Body of pancreas (tissue), 4 donors: Measurements from ENCODE around the gene HNRNPC. TPM values are rescaled to one million over a fixed set of nuclear protein-coding genes. Genes with fewer than 3 reads are reported as not detected.
A peak's percentile ranks its signal among the peaks of the same experiment; 100 is the strongest.

ENCODE experiments used
- ATAC-seq: fragments of 150-250 bp; one replicate; pipeline ENCODE4 v1.9.1; 2016
- DNase-seq, 4 donors: peaks; one replicate each; pipeline ENCODE4 v3.0.0-alpha.2; 2019
- H3K27ac ChIP-seq, 4 donors: fragments of 200-600 bp; sonication (generic); 1 replicate in 3 of 4; 2 replicates in 1 of 4; pipeline versions ENCODE4 v1.5.1 to v1.6.1; 2016 to 2019; ENCODE audit warnings: mild to moderate bottlenecking in 1 of 4, mixed read lengths in 1 of 4, moderate library complexity in 1 of 4
- H3K27me3 ChIP-seq, 2 donors: fragments of 200-600 bp; sonication (generic); one replicate each; pipeline ENCODE4 v1.6.0; 2016; ENCODE audit warnings: mild to moderate bottlenecking in 1 of 2
- H3K36me3 ChIP-seq, 2 donors: fragments of 200-600 bp; sonication (generic); replicated peaks in 1 of 2; 2 replicates each; pipeline ENCODE4 v1.5.1; 2016; ENCODE audit warnings: low read depth in 2 of 2; ENCODE audit not compliant: insufficient read depth in 1 of 2
- H3K4me1 ChIP-seq: fragments of 200-600 bp; sonication (generic); one replicate; pipeline ENCODE4 v1.6.0; 2016
- H3K4me3 ChIP-seq, 2 donors: fragments of 200-600 bp; sonication (generic); 1 replicate in 1 of 2; 2 replicates in 1 of 2; pipeline ENCODE4 v1.5.1; 2016 to 2019
- H3K9me3 ChIP-seq, 3 donors: fragments of 200-600 bp; sonication (generic); 1 replicate in 2 of 3; 2 replicates in 1 of 3; pipeline ENCODE4 v1.5.1; 2016
- POLR2A ChIP-seq, 3 donors: fragments of 450-650 bp; IDR thresholded peaks; one replicate each; pipeline ENCODE4 v1.6.1; 2016; ENCODE audit warnings: antibody characterized with exemption in 3 of 3, mild to moderate bottlenecking in 2 of 3
- WGBS, 2 donors: methylation state at CpG; one replicate each; pipeline ENCODE4 v1.1.5; 2017; 5-methylcytosine and 5-hydroxymethylcytosine counted together
- intact Hi-C: fragments of 100-400 bp; cut with DNase I; formaldehyde crosslinking; loops from one replicate; pipeline ENCODE4 v1.15.1; 2023
- total RNA-seq, 2 donors: library from RNA; depleted of rRNA; stranded (reverse); fragments of >200 nt; gene quantifications; one replicate each; pipeline ENCODE4 v1.1.0, GENCODE V29; 2016
- TF ChIP-seq, protein P1 (sequence below), 7 experiments: fragments of 450-650 bp in 4 of 7; fragments of 200-600 bp in 3 of 7; sonication (generic) in 3 of 7; IDR thresholded peaks; one replicate each; pipeline ENCODE4 v1.5.1; 2016 to 2019; ENCODE audit warnings: antibody characterized with exemption in 7 of 7

The HNRNPC gene
- total RNA-seq, 2 donors from 2014 or later = 245 to 251 TPM

GRCh38 chr14:21268617-21269251 is 508 bp downstream of the HNRNPC start:
- Histone ChIP-seq H3K27me3 (no peaks in the 10 kb centered on the region), H3K4me1 (peaks cover 39% of the 10 kb centered on the region), H3K27ac (peak overlapping the region; percentile 86 to 96 (median 94)), H3K4me3 (peak overlapping the region; percentile 87 to 92), H3K9me3 (no peaks in the 10 kb centered on the region), H3K36me3 (no peaks in the 10 kb centered on the region)
- WGBS, 2 donors = 0 to 1% methylated on average over 23 to 24 of the region's 24 CpGs
- TF ChIP-seq, protein P1, sequence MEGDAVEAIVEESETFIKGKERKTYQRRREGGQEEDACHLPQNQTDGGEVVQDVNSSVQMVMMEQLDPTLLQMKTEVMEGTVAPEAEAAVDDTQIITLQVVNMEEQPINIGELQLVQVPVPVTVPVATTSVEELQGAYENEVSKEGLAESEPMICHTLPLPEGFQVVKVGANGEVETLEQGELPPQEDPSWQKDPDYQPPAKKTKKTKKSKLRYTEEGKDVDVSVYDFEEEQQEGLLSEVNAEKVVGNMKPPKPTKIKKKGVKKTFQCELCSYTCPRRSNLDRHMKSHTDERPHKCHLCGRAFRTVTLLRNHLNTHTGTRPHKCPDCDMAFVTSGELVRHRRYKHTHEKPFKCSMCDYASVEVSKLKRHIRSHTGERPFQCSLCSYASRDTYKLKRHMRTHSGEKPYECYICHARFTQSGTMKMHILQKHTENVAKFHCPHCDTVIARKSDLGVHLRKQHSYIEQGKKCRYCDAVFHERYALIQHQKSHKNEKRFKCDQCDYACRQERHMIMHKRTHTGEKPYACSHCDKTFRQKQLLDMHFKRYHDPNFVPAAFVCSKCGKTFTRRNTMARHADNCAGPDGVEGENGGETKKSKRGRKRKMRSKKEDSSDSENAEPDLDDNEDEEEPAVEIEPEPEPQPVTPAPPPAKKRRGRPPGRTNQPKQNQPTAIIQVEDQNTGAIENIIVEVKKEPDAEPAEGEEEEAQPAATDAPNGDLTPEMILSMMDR (IDR thresholded peaks at IDR 0.05) = no peak
- no peak for TF ChIP-seq POLR2A (IDR thresholded peaks at IDR 0.05)
- ATAC-seq (peak; percentile 0), DNase-seq (peak; percentile 27 to 64 (median 44))
- intact Hi-C loops = no loop called here

DNA sequence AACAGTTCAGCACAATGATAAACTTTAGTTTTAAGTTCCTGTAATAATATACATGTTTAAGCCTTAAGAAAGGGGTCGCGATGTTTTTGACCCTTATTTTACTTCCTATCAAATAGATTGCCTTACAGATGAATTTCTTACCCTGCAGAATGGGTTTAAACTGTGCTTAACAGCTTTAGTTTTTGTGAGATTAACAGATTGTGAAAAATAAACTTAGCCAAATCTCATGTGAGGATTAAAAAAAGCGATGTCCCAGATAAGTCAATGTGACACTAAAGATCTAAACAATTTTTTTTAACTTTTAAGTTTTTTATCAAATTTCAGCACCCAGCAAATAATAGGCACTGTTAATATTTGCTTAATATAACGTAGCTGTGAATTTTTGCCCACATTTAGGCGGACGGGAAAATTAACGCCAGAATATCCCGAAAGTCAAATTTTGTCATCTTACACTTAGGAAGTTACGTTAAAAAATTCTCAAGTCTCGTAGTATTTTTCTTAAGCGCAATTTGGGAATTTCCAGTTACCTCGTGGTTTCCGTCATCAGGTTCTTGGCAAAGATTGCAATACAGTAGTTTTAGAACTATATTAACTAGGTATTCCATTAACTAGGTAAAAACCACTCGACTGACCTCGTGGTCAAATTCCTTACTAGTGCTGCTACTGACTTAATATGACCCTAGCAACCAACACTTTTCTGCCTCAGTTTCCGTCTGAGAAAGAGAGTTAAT is 1.2 kb downstream of the HNRNPC start:
- 0 to 1% methylated on average over 16 of the region's 16 CpGs for WGBS, 2 donors

DNA sequence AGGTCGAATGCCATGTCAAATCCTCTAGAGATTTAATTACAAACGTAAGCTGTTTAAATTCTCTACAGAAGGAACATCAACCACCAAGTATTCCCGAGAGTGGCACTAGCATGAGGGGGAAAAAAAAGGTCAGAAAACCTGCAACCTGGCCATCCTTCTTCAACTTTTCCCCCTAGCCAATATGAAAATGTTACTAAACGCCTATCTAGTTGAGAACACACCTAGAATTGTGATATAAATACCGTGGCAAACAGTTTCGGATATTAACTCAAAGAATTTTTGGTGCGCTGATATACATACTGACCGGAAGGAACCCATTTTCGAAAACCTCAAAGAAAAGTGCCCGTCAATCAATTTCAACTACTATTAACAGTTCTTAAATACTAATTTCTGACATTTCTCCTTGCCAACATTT is 1.8 kb downstream of the HNRNPC start:
- peaks cover 46% of the 10 kb centered on the region for H3K4me1 ChIP-seq
- H3K9me3 ChIP-seq = no peaks in the 10 kb centered on the region
- H3K27me3 ChIP-seq = no peaks in the 10 kb centered on the region
- intact Hi-C loops = no loop called here
- WGBS, 2 donors = 2% methylated on average over 10 of the region's 10 CpGs
- no peak for DNase-seq
- peak overlapping the region in 1 of 2 donors; percentile 92 for H3K4me3 ChIP-seq
- no peak for ATAC-seq
- TF ChIP-seq POLR2A (IDR thresholded peaks at IDR 0.05) = no peak
- TF ChIP-seq, protein P1 (IDR thresholded peaks at IDR 0.05) = no peak
- peak overlapping the region; percentile 42 to 96 (median 94) for H3K27ac ChIP-seq
- H3K36me3 ChIP-seq = peaks cover 0 to 2% of the 10 kb centered on the region in 2 donors

More for the DNA sequence above, 1.2 kb downstream of the HNRNPC start:
- Histone ChIP-seq H3K27ac (peak overlapping the region; percentile 86 to 96 (median 94)), H3K4me1 (peaks cover 45% of the 10 kb centered on the region), H3K9me3 (no peaks in the 10 kb centered on the region), H3K36me3 (no peaks in the 10 kb centered on the region), H3K27me3 (no peaks in the 10 kb centered on the region), H3K4me3 (peak overlapping the region; percentile 87 to 92)
- DNase-seq = peak in 1 of 4 donors; percentile 27
- no peak for ATAC-seq
- intact Hi-C loops = no loop called here
- TF ChIP-seq, protein P1 (IDR thresholded peaks at IDR 0.05) = no peak
- TF ChIP-seq POLR2A (IDR thresholded peaks at IDR 0.05) = no peak

- peaks cover 68% of the 10 kb centered on the region for H3K4me1 ChIP-seq
- H3K4me3 ChIP-seq = no peak overlapping the region
- intact Hi-C loops = no loop called here
- no peak for TF ChIP-seq POLR2A (IDR thresholded peaks at IDR 0.05)
- TF ChIP-seq, protein P1 (IDR thresholded peaks at IDR 0.05) = no peak
- DNase-seq = no peak
- 32 to 35% methylated on average over 4 of the region's 4 CpGs for WGBS, 2 donors
- no peak for ATAC-seq
- no peaks in the 10 kb centered on the region for H3K27me3 ChIP-seq
- peak overlapping the region in 2 of 4 donors; percentile 24 to 57 for H3K27ac ChIP-seq
- no peaks in the 10 kb centered on the region for H3K9me3 ChIP-seq
- peaks cover 0 to 7% of the 10 kb centered on the region in 2 donors for H3K36me3 ChIP-seq
These were observed 5.0 kb downstream of the HNRNPC start for GRCh38 chr14:21264025-21264801.
